GM19239 (cell line): ENCODE measurements around the gene KPNA1.
"Not testable (repeated sequence)": the region's sequence is repeated elsewhere in the genome, so short reads cannot be mapped to it uniquely, and the experiment has no call there.

ENCODE experiments used
- DNase-seq: peaks from one replicate; pipeline ENCODE4 v3.0.0; 2011; ENCODE audit warnings: low spot score; ENCODE audit not compliant: insufficient read length
- FAIRE-seq: peaks from 2 replicates; lab custom pipeline; 2011; peaks lifted over from hg19 to GRCh38; lab: Jason Lieb, UNC

The KPNA1 gene

DNA sequence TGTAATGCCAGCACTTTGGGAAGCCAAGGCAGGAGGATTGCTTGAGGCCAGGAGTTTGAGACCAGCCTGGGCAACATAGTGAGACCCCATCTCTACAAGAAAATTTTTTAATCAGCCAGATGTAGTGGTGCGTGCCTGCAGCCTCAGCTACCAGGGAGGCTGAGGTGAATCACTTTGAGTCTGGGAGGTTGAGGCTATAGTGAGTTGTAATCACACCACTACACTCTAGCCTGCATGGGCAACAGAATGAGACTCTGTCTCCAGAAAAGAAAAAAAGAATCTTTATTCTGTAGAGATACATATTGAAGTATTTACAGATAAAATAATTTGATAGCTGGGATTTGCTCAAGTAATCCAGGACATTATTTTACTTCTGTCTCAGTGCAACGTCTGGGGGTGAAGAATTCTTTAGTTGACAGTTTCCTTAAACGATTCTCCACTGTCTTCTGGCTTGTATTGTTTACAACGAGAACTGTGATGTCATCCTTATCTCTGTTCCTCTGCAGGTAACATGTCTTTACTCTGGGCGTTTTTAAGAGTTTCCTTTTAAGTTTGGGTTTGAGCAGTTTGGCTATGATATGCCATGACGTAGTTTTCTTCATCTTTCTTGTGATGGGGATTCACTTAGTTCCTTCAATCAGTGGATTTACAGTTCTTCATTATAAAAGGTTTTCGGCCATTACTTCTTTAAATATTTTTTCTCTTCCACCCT, 26.3 kb downstream of the KPNA1 start:
- FAIRE-seq (no peak), DNase-seq (no peak)

GRCh38 chr3:122484985-122485384, 29.8 kb downstream of the KPNA1 start:
- no peak for DNase-seq
- no peak for FAIRE-seq

GRCh38 chr3:122481390-122481789, 33.3 kb downstream of the KPNA1 start:
- DNase-seq (no peak), FAIRE-seq (peak; percentile 76)

GRCh38 chr3:122476532-122476931, 38.2 kb downstream of the KPNA1 start:
- no peak for FAIRE-seq

DNA sequence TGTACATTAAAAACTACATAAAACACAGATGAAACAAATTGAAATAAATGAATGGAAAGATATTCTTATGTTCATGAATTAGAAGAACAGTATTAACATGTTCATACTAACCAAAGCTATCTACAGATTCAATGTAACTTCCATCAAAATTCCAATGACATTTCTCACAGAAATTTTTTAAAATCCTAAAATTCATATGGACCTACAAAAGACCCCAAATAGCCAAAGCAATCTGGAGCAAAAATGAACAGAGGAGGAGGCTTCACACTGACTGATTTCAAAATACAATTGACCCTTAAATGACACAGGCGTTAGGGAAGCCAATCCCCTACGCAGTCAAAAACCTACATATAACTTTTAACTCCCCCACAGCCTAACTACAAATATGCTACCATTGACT, 39.4 kb downstream of the KPNA1 start:
- DNase-seq (no peak), FAIRE-seq (no peak)

More at GRCh38 chr3:122476532-122476931, 38.2 kb downstream of the KPNA1 start:
- no peak for DNase-seq

DNA sequence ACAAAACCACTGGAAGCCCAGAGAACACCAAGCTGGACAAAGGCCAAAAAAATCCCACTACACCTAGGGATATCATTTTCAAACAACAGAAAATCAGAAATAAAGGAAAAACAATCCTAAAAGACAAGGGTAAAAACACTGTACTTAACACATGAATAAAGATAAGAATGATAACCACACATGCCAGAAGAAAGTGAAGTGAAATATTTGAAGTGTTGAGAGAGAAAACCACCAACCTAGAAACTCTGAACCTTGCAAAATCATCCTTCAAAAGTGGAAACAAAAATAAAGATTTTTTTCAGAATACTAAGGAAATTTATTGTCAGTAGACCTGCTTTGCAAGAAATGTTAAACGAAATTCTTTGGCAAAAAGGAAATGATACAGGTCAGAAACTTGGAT, 45.1 kb downstream of the KPNA1 start:
- FAIRE-seq (peak; percentile 66), DNase-seq (no peak)

DNA sequence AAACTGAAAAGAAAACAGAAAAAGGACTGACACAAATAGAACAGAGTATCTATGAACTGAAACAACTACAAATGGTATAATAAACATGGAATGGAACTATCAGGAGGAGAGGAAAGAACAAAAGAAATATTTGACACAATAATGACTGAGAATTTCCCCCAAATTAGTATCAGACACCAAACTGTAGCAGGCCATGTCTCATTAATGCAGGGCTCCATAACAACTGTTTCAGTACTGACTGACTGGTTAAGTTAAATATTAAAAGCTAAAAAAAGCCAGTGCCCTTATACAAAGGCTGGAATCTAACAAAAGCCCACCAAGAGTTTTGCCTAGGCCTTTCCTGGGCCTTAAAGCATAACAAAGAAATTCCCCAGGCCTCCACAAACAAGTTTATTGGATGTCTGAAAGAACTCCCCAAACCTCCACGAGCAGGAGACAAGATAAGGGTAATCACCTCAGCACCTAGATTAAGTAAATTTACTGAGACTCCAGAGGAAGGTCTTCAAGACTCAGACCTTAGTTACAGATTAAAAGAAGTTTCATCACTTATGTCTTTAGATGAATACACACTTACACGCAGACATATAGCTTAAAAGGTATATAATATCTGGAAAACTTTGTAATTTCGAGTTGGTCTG, 45.7 kb downstream of the KPNA1 start:
- FAIRE-seq: no peak
- no peak for DNase-seq

DNA sequence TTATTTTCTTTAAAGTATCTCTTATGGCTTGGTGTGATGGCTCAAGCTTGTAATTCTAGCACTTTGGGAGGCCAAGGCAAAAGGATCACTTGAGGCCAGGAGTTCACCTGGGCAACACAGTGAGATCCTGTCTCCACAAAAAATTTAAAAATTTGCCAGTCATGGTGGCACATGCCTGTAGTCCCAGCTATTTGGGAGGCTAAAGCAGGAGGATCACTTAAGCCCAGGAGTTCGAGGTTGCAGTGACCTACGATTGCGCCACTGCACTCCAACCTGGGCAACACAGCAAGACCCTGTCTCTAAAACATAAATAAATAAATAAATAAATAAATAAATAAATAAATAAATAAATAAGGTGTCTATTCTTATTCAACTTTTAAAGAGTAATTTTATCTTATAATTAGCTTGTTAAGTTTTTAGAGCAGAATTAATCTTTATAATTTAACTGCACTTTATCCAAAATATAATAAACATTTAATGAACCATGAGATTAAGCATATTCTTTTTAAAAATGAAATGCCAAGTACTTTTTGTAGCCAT, 48.0 kb downstream of the KPNA1 start:
- no peak for DNase-seq
- FAIRE-seq: no peak

- FAIRE-seq: no peak
- no peak for DNase-seq
Measured at GRCh38 chr3:122464659-122465058, 50.1 kb downstream of the KPNA1 start.

GRCh38 chr3:122462406-122462805, 52.3 kb downstream of the KPNA1 start:
- DNase-seq (no peak), FAIRE-seq (no peak)

DNA sequence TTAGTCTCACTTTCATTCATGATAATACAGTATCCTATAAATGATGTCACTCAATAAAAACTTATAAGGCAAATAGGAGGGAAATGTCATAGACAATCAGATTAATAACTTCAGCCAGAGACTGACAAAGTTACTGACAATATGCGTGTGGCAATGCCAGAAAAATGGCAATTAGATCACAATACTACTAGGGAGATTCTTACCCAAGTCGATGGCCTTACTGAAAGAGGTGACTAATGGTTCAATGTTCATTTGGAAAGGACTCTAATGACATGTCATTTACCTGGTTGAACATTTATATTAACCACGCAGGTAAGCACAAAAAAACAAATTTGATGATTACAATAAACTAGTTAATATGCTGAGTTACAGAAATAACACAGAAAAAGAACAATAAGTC, 52.9 kb downstream of the KPNA1 start:
- DNase-seq (no peak), FAIRE-seq (peak; percentile 14)

- no peak for DNase-seq
Measured at GRCh38 chr3:122458992-122459391, 55.7 kb downstream of the KPNA1 start.

GRCh38 chr3:122457706-122458105, 57.0 kb downstream of the KPNA1 start:
- FAIRE-seq (no peak), DNase-seq (no peak)

More at GRCh38 chr3:122458992-122459391, 55.7 kb downstream of the KPNA1 start:
- FAIRE-seq: peak; percentile 84

GRCh38 chr3:122456074-122456473, 58.7 kb downstream of the KPNA1 start:
- FAIRE-seq (peak; percentile 61), DNase-seq (no peak)

DNA sequence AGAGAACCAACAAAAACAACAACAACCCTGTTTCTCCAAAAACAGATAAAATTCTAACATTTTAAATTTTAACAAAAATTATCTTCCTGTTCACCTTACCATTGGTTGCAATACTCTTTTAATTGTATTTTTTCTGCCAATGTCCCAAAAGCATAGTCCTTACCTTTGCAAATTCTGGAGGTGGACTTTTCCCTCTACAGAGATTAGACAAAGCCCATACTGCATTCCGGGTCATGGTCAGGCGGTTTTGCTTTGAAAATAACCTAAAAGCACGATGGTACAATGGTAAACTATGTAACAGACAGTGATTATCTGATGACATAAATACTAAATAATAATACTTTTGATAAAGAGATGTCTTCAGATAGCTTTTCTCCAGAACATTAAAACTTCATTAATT, 63.4 kb downstream of the KPNA1 start:
- DNase-seq (no peak), FAIRE-seq (no peak)

GRCh38 chr3:122448218-122448617, 66.5 kb downstream of the KPNA1 start:
- FAIRE-seq, DNase-seq: not testable (repeated sequence)

GRCh38 chr3:122444491-122444887, 70.2 kb downstream of the KPNA1 start:
- not testable (repeated sequence) for DNase-seq, FAIRE-seq

DNA sequence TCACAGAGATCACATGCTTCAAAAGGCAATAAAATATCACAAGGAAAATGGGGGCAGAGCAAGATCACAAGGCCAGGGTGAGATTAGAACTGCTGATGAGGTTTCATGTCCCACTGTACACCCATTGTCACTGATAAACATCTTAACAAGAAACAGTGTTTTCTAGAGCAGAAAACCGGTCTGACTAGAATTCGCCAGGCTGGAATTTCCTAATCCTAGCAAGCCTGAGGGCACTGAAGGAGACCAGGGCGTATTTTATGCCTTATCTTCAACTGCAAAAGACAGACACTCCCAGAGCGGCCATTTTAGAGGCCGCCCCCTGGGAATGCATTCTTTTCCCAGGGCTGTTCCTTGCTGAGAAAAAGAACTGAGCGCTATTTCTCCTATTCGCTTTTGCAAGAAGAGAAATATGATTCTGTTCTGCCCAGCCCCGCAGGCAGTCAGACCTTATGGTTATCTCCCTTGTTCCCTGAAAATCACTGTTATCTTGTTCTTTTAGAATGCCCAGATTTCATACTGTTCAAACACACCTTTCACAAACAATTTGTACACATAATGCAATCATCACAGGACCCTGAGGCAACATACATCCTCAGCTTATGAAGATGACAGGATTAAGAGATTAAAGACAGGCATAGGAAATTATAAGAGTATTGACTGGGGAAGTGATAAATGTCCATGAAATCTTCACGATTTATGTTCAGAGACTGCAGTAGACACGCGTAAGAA, 70.8 kb downstream of the KPNA1 start:
- DNase-seq, FAIRE-seq: not testable (repeated sequence)

DNA sequence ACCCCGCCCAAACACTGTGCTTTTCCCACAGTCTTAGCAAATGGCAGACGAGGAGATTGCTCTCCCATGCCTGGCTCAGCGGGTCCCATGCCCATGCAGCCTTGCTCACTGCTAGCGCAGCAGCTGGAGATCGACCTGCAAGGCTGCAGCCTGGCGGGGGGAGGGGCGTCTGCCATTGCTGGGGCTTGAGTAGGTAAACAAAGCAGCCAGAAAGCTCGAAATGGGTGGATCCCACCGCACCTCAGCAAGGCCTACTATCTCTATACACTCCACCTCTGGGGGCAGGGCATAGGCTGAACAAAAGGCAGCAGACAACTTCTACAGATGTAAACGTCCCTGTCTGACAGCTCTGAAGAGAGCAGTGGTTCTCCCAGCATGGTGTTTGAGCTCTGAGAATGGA, 71.6 kb downstream of the KPNA1 start:
- FAIRE-seq (no peak), DNase-seq (no peak)

GRCh38 chr3:122435950-122436349, 78.8 kb downstream of the KPNA1 start:
- DNase-seq (no peak), FAIRE-seq (no peak)

DNA sequence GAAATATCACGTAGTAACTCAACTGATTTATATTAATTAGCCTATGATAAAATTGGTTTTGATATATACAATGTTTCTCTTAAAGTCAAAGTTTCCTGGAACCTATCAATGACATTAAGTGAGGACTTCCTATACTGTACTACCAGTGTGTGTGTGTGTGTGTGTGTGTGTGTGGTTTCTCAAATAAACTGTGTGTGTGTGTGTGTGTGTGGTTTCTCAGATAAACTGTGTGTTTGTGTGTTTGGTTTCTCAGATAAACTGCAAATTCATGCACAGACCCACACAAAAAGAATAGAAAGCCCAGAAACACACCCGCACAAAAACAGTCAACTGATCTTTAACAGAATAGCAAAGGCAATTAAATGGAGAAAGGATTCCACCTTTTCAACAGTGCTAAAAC, 84.4 kb downstream of the KPNA1 start:
- DNase-seq (no peak), FAIRE-seq (no peak)
